Measurements from ENCODE around the gene NPR2.

NPR2 gene

GRCh38 chr9:35759795-35760194 is 31.6 kb upstream of the NPR2 start:
- ChIA-PET POLR2A (no interaction called here), CTCF (interaction anchor here (1.2 to 1.8 kb wide), 4 partner anchors 11 to 122 kb away, joined by 3 to 9 read pairs (median 3); no protein-coding TSS in a partner anchor)
- TF ChIP-seq CTCF (IDR thresholded peaks at IDR 0.05; ENCODE audit: control extremely low read depth, extremely low read depth, low read depth, missing control alignments), result no peak
- DNase-seq (ENCODE audit: extremely low spot score), result no peak

DNA sequence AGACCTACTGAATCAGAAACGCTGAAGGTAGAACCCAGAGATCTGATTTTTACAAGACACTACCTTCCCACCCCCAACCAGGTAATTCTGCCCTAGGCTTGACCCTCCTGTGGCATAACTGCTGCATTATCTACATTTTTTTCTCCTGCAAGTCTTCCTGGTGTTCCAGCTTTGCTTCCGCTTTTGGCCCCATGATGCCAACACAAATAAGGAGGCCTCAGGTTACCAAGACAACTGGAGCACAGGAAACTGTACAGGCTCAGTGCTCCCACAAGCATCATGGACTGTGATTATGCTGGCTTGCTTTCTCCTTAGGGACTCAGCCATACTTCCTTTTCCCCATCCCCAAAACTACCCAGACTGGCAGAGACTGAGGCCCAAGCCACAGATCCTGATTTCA is 30.7 kb upstream of the NPR2 start:
- POLR2A ChIA-PET, result interaction anchor here (0.6 kb wide), 1 partner anchor 15 kb away, joined by 4 read pairs; no protein-coding TSS in a partner anchor
- DNase-seq (ENCODE audit: extremely low spot score), result no peak
- no peak for TF ChIP-seq CTCF (IDR thresholded peaks at IDR 0.05; ENCODE audit: control extremely low read depth, extremely low read depth, low read depth, missing control alignments)
- CTCF ChIA-PET, result interaction anchor here (0.8 to 1.8 kb wide), 8 partner anchors 8 to 85 kb away, joined by 3 to 9 read pairs (median 3); no protein-coding TSS in a partner anchor

DNA sequence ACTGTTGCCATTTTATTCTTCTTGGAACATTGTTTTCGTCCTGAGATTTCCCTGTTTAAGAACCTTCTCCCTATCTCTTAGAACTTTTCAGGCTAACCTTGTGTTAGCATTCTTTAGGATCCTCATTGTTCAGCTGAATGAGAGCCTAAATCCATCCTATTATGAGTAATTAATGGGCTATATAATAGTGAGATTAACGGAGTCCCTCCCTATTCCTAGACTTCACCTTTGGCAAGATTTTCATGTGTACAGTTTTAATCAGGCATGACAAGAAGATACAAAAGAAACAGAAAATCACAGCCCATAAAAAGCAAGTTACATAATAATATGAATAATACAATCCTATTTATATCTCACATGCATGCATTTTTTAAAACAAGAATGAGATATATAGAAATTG is 28.2 kb upstream of the NPR2 start:
- CTCF ChIA-PET, result interaction anchor here (1.1 to 1.5 kb wide), 3 partner anchors 8 to 27 kb away, joined by 3 to 5 read pairs (median 3); no protein-coding TSS in a partner anchor
- POLR2A ChIA-PET, result no interaction called here
- TF ChIP-seq CTCF (IDR thresholded peaks at IDR 0.05; ENCODE audit: control extremely low read depth, extremely low read depth, low read depth, missing control alignments), result no peak
- no peak for DNase-seq (ENCODE audit: extremely low spot score)

DNA sequence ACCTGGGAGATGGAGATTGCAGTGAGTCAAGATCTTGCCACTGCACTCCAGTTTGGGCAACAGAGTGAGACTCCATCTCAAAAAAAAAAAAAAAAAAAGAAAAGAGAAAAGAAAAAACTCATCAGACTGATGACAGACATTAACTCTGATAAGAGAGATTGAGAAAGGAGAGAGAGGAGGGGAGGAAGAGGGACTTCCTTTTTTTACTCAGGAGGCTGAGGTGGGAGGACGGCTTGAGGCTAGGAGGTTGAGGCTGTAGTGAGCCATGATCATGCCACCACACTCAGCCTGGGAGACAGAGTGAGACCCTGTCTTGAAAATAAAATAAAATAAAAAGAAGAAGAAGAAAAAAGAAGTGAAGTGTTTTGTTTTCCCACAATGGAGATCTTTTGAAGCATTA is 27.6 kb upstream of the NPR2 start:
- CTCF ChIA-PET, result interaction anchor here (1.3 kb wide), 1 partner anchor 8 kb away, joined by 5 read pairs; no protein-coding TSS in a partner anchor
- POLR2A ChIA-PET, result interaction anchor here (0.8 kb wide), 1 partner anchor 19 kb away, joined by 3 read pairs; no protein-coding TSS in a partner anchor
- DNase-seq (ENCODE audit: extremely low spot score), result no peak

DNA sequence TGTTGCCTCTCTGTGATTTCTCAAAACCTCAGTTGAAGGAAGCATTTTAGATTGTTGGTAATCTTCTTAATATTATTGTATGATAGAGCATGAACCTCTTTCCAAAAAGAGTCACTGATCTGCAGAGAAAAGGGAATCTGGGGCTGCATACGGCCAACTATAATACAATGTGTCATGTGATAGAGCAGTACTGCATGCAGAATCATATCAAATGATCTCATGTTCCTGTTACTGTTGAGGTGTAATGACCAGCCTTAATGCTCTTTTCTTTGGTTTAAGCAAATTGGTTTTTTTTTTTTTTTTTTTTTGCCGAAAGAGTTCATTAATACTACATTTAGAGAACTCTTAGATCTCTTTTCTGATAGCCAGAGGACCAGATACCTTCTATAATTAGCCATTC is 24.4 kb upstream of the NPR2 start:
- no peak for DNase-seq (ENCODE audit: extremely low spot score)
- ChIA-PET POLR2A (no interaction called here), CTCF (interaction anchor here (2.3 to 6.7 kb wide), 2 partner anchors 12 to 23 kb away, joined by 7 to 42 read pairs; partner anchors contain the start of gene MSMP)
- no peak for TF ChIP-seq CTCF (IDR thresholded peaks at IDR 0.05; ENCODE audit: control extremely low read depth, extremely low read depth, low read depth, missing control alignments)

More for the DNA sequence above, 27.6 kb upstream of the NPR2 start:
- TF ChIP-seq CTCF (IDR thresholded peaks at IDR 0.05; ENCODE audit: control extremely low read depth, extremely low read depth, low read depth, missing control alignments), result no peak

GRCh38 chr9:35767458-35767857 is 23.9 kb upstream of the NPR2 start:
- no peak for DNase-seq (ENCODE audit: extremely low spot score)
- CTCF ChIA-PET, result interaction anchor here (2.3 to 6.7 kb wide), 2 partner anchors 12 to 23 kb away, joined by 7 to 42 read pairs; partner anchors contain the start of gene MSMP
- TF ChIP-seq CTCF (IDR thresholded peaks at IDR 0.05; ENCODE audit: control extremely low read depth, extremely low read depth, low read depth, missing control alignments), result no peak
- POLR2A ChIA-PET, result no interaction called here
